HFFc6 (cell line): Measurements from ENCODE around the gene GPR12. TPM values are rescaled to one million over a fixed set of nuclear protein-coding genes. Genes with fewer than 3 reads are reported as not detected.

Source experiments
- DNase-seq: peaks from one replicate; pipeline ENCODE4 v3.0.0-alpha.2; 2018
- H3K27ac Mint-ChIP-seq: 2 replicates; pipeline ENCODE4 v1.8.0; 2020; ENCODE audit warnings: mild to moderate bottlenecking, mixed read lengths
- H3K27me3 Mint-ChIP-seq: 2 replicates; pipeline ENCODE4 v1.8.0; 2021; ENCODE audit warnings: mild to moderate bottlenecking, moderate library complexity, mixed read lengths; ENCODE audit not compliant: insufficient read depth
- H3K36me3 Mint-ChIP-seq: 2 replicates; pipeline ENCODE4 v1.8.0; 2021; ENCODE audit warnings: low read depth, mixed read lengths
- H3K4me1 Mint-ChIP-seq: 2 replicates; pipeline ENCODE4 v1.8.0; 2020; ENCODE audit warnings: low read depth, mixed read lengths
- H3K4me3 Mint-ChIP-seq: 2 replicates; pipeline ENCODE4 v1.8.0; 2020; ENCODE audit warnings: mild to moderate bottlenecking, moderate library complexity, mixed read lengths
- H3K9me3 Mint-ChIP-seq: 2 replicates; pipeline ENCODE4 v1.8.0; 2020; ENCODE audit warnings: mild to moderate bottlenecking, mixed read lengths
- CTCF ChIP-seq: fragments of 200-600 bp; sonication (generic); IDR thresholded peaks from 2 replicates; pipeline ENCODE4 v1.5.0; 2021; ENCODE audit warnings: antibody characterized with exemption, mild to moderate bottlenecking
- total RNA-seq, 6 experiments: library from RNA; stranded (reverse); fragmentation: NEBNext Ultra II Directional; extraction: Animal tissue kit (Norgen Biotek cat#: 25700); gene quantifications; 2 replicates in 1 of 6; 3 replicates in 5 of 6; pipeline ENCODE4 v1.2.3, GENCODE V29; 2021

Gene GPR12
- total RNA-seq, 6 experiments from 2014 or later = not detected

- DNase-seq = no peak
- TF ChIP-seq CTCF = no peak
- peak overlapping the region; percentile 44 for H3K4me3 Mint-ChIP-seq
- H3K27ac Mint-ChIP-seq = no peak overlapping the region
- H3K36me3 Mint-ChIP-seq = no peaks in the 10 kb centered on the region
- H3K4me1 Mint-ChIP-seq = peaks cover 9% of the 10 kb centered on the region; the same call in 1 of the 2 replicates
- H3K9me3 Mint-ChIP-seq = no peaks in the 10 kb centered on the region; the same call in 1 of the 2 replicates
- peaks cover 16% of the 10 kb centered on the region for H3K27me3 Mint-ChIP-seq
Measured at GRCh38 chr13:26785838-26786630, 25.4 kb upstream of the GPR12 start.

- H3K27me3 Mint-ChIP-seq = peaks cover 16% of the 10 kb centered on the region
- no peak overlapping the region for H3K27ac Mint-ChIP-seq
- no peaks in the 10 kb centered on the region for H3K36me3 Mint-ChIP-seq
- no peak for TF ChIP-seq CTCF
- peak overlapping the region; percentile 44; the same call in 1 of the 2 replicates for H3K4me3 Mint-ChIP-seq
- H3K4me1 Mint-ChIP-seq = peaks cover 9% of the 10 kb centered on the region; the same call in 1 of the 2 replicates
- no peak for DNase-seq
- no peaks in the 10 kb centered on the region; the same call in 1 of the 2 replicates for H3K9me3 Mint-ChIP-seq
Measured at GRCh38 chr13:26784704-26785639, 24.4 kb upstream of the GPR12 start.

GRCh38 chr13:26780411-26780810 is 19.8 kb upstream of the GPR12 start:
- H3K4me1 Mint-ChIP-seq = peaks cover 4% of the 10 kb centered on the region; the same call in 1 of the 2 replicates
- H3K9me3 Mint-ChIP-seq = no peaks in the 10 kb centered on the region; the same call in 1 of the 2 replicates
- no peaks in the 10 kb centered on the region for H3K36me3 Mint-ChIP-seq
- H3K4me3 Mint-ChIP-seq = no peak overlapping the region
- no peak for DNase-seq
- no peak for TF ChIP-seq CTCF
- no peak overlapping the region for H3K27ac Mint-ChIP-seq
- peaks cover 17% of the 10 kb centered on the region for H3K27me3 Mint-ChIP-seq

- Mint-ChIP-seq H3K36me3 (no peaks in the 10 kb centered on the region), H3K4me3 (no peak overlapping the region), H3K4me1 (no peaks in the 10 kb centered on the region)
Measured at GRCh38 chr13:26779321-26779720, 18.7 kb upstream of the GPR12 start.

More at GRCh38 chr13:26779321-26779720, 18.7 kb upstream of the GPR12 start:
- Mint-ChIP-seq H3K27ac (no peak overlapping the region), H3K9me3 (no peaks in the 10 kb centered on the region; the same call in 1 of the 2 replicates), H3K27me3 (peaks cover 13% of the 10 kb centered on the region)
- TF ChIP-seq CTCF = no peak
- DNase-seq = no peak
